Upper lobe of left lung (tissue), 4 donors: ENCODE measurements around the gene STARD4.

Experiments used
- EP300 ChIP-seq, 4 donors: sonication (generic); formaldehyde crosslinking; IDR thresholded peaks; one replicate each; pipeline ENCODE4 v1.5.1; 2017; ENCODE audit warnings: antibody characterized with exemption in 4 of 4, control low read depth in 2 of 4
- POLR2A ChIP-seq, 4 donors: fragments of 450-650 bp; IDR thresholded peaks; one replicate each; pipeline ENCODE4 v1.5.1; 2016 to 2017; ENCODE audit warnings: antibody characterized with exemption in 4 of 4, mild to moderate bottlenecking in 2 of 4
- POLR2AphosphoS5 ChIP-seq, 2 donors: sonication (generic); formaldehyde crosslinking; IDR thresholded peaks; one replicate each; pipeline ENCODE4 v1.5.1; 2017; ENCODE audit warnings: antibody characterized with exemption in 2 of 2
- TF ChIP-seq, protein P1 (sequence below), 6 experiments: fragments of 450-650 bp in 4 of 6; fragments of 200-600 bp in 2 of 6; sonication (generic) in 2 of 6; IDR thresholded peaks; one replicate each; pipeline ENCODE4 v1.5.1; 2016 to 2019; ENCODE audit warnings: antibody characterized with exemption in 6 of 6

DNA sequence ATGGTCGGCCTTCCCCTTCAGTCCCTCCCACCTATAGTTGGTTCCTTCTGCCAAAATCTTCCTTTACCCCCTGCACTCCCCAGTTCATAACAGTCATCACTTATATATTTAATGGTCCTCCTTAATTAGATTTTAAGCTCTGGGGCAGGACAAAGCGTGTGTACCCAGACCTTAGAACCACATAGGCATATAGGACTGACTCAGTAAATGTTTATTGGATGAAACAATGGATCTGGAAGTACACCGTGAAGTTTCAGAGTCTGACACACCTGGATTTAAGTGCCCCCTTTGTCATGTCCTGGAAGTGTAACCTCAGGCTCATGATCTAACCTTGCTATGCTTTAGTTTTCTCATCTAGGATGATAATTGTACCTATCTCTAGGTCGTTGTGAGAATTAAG is 32.0 kb downstream of the STARD4 start:
- TF ChIP-seq EP300 (IDR thresholded peaks at IDR 0.05) (no peak), POLR2A (IDR thresholded peaks at IDR 0.05) (no peak), POLR2AphosphoS5 (IDR thresholded peaks at IDR 0.05) (no peak)
- TF ChIP-seq, protein P1, sequence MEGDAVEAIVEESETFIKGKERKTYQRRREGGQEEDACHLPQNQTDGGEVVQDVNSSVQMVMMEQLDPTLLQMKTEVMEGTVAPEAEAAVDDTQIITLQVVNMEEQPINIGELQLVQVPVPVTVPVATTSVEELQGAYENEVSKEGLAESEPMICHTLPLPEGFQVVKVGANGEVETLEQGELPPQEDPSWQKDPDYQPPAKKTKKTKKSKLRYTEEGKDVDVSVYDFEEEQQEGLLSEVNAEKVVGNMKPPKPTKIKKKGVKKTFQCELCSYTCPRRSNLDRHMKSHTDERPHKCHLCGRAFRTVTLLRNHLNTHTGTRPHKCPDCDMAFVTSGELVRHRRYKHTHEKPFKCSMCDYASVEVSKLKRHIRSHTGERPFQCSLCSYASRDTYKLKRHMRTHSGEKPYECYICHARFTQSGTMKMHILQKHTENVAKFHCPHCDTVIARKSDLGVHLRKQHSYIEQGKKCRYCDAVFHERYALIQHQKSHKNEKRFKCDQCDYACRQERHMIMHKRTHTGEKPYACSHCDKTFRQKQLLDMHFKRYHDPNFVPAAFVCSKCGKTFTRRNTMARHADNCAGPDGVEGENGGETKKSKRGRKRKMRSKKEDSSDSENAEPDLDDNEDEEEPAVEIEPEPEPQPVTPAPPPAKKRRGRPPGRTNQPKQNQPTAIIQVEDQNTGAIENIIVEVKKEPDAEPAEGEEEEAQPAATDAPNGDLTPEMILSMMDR (IDR thresholded peaks at IDR 0.05), result no peak
